Forelimb muscle (tissue), 1 donor: Measurements from ENCODE around the gene CNTN6. TPM values are rescaled to one million over a fixed set of nuclear protein-coding genes. Genes with fewer than 3 reads are reported as not detected.

Source experiments
- DNase-seq: peaks from one replicate; pipeline ENCODE4 v3.0.0-alpha.2; 2013; ENCODE audit warnings: low read depth
- polyA plus RNA-seq: library from polyadenylated mRNA; unstranded; fragments of 120-200 nt; gene quantifications from one replicate; pipeline ENCODE4 v1.2.1, GENCODE V29; 2013; ENCODE audit not compliant: insufficient read length

The CNTN6 gene
- polyA plus RNA-seq, 1 donor = 1.2 TPM

GRCh38 chr3:1172644-1173043, 79.8 kb downstream of the CNTN6 start:
- no peak for DNase-seq

- DNase-seq = no peak
These were observed 86.3 kb downstream of the CNTN6 start for GRCh38 chr3:1179146-1179545.

GRCh38 chr3:1183320-1184048, 90.7 kb downstream of the CNTN6 start:
- peak; percentile 2 for DNase-seq

- DNase-seq = no peak
These were observed 97.7 kb downstream of the CNTN6 start for GRCh38 chr3:1190569-1190968.

GRCh38 chr3:1191026-1191425, 98.2 kb downstream of the CNTN6 start:
- DNase-seq = no peak

- DNase-seq = no peak
These were observed 103.1 kb downstream of the CNTN6 start for GRCh38 chr3:1195947-1196346.

GRCh38 chr3:1197051-1197450, 104.2 kb downstream of the CNTN6 start:
- DNase-seq = no peak

GRCh38 chr3:1200371-1200770, 107.5 kb downstream of the CNTN6 start:
- DNase-seq = no peak

- no peak for DNase-seq
These were observed 115.1 kb downstream of the CNTN6 start for GRCh38 chr3:1207904-1208303.

- no peak for DNase-seq
These were observed 122.1 kb downstream of the CNTN6 start for GRCh38 chr3:1214933-1215332.

- no peak for DNase-seq
These were observed 124.0 kb downstream of the CNTN6 start for GRCh38 chr3:1216856-1217255.

GRCh38 chr3:1227111-1227510, 134.3 kb downstream of the CNTN6 start:
- no peak for DNase-seq

- no peak for DNase-seq
These were observed 135.5 kb downstream of the CNTN6 start for GRCh38 chr3:1228289-1228688.

GRCh38 chr3:1230920-1231319, 138.1 kb downstream of the CNTN6 start:
- no peak for DNase-seq

- DNase-seq = no peak
These were observed 139.5 kb downstream of the CNTN6 start for GRCh38 chr3:1232276-1232675.

GRCh38 chr3:1235526-1236120, 142.8 kb downstream of the CNTN6 start:
- no peak for DNase-seq

GRCh38 chr3:1251282-1252060, 158.6 kb downstream of the CNTN6 start:
- no peak for DNase-seq

- no peak for DNase-seq
These were observed 159.2 kb downstream of the CNTN6 start for GRCh38 chr3:1252061-1252430.

- DNase-seq = no peak
These were observed 169.4 kb downstream of the CNTN6 start for GRCh38 chr3:1262246-1262645.

- DNase-seq = no peak
These were observed 170.3 kb downstream of the CNTN6 start for GRCh38 chr3:1263121-1263520.

- DNase-seq = no peak
These were observed 177.0 kb downstream of the CNTN6 start for GRCh38 chr3:1269808-1270207.

- DNase-seq = no peak
These were observed 179.9 kb downstream of the CNTN6 start for GRCh38 chr3:1272546-1273265.
